HEK293 (cell line): ENCODE measurements around the gene MAML3.

Experiments
- CTCF ChIA-PET: fragments of 350-600 bp; formaldehyde crosslinking; extraction: SDS; loops from one replicate; lab custom pipeline; 2021; ENCODE audit warnings: antibody characterized with exemption; lab: Yijun Ruan, JAX
- POLR2A ChIA-PET: fragments of 300-600 bp; formaldehyde crosslinking; extraction: SDS; loops from one replicate; lab custom pipeline; 2020; ENCODE audit warnings: antibody characterized with exemption, inconsistent platforms; lab: Yijun Ruan, JAX
- H3K27ac ChIP-seq: fragments of 200-500 bp; sonication (Bioruptor generic); 2 replicates; pipeline ENCODE4 v1.5.1; 2014; ENCODE audit warnings: low read depth, low read length, control low read depth, inconsistent platforms; ENCODE audit errors: extremely low read depth
- H3K36me3 ChIP-seq, 2 experiments: fragments of 200-500 bp in 1 of 2; sonication (Bioruptor generic) in 1 of 2; 1 replicate in 1 of 2; 2 replicates in 1 of 2; pipeline ENCODE4 v1.5.1; 2014 to 2017; ENCODE audit warnings: inconsistent platforms in 2 of 2, low read length in 2 of 2; ENCODE audit not compliant: control insufficient read depth in 2 of 2, insufficient read depth in 1 of 2
- H3K4me1 ChIP-seq: fragments of 200-500 bp; sonication (Bioruptor generic); 2 replicates; pipeline ENCODE4 v1.5.1; 2014; ENCODE audit warnings: mild to moderate bottlenecking, low read length, inconsistent platforms; ENCODE audit not compliant: control insufficient read depth, insufficient read depth
- H3K4me3 ChIP-seq: 2 replicates; pipeline ENCODE4 v1.5.1; 2011; ENCODE audit warnings: low read depth, mild to moderate bottlenecking, control low read depth, low read length, moderate library complexity
- H3K9me3 ChIP-seq: fragments of 200-500 bp; sonication (Bioruptor generic); 2 replicates; pipeline ENCODE4 v1.5.1; 2014; ENCODE audit warnings: low read depth, low read length, inconsistent platforms; ENCODE audit not compliant: control insufficient read depth, insufficient read depth
- BCL11A ChIP-seq: fragments of 450-650 bp; formaldehyde crosslinking; IDR thresholded peaks from 2 replicates; pipeline ENCODE4 v1.5.1; 2016; ENCODE audit warnings: low read depth, missing biosample characterization, missing genetic modification characterization
- GLI2 ChIP-seq: fragments of 450-650 bp; formaldehyde crosslinking; IDR thresholded peaks from 2 replicates; pipeline ENCODE4; 2017; ENCODE audit warnings: missing biosample characterization, missing genetic modification characterization, low read depth, borderline replicate concordance
- KLF1 ChIP-seq: fragments of 450-650 bp; formaldehyde crosslinking; IDR thresholded peaks from 2 replicates; pipeline ENCODE4 v1.5.1; 2016; ENCODE audit warnings: missing biosample characterization, missing genetic modification characterization
- OVOL3 ChIP-seq: fragments of 450-650 bp; formaldehyde crosslinking; IDR thresholded peaks from 2 replicates; pipeline ENCODE4 v1.5.1; 2016; ENCODE audit warnings: missing biosample characterization, missing genetic modification characterization
- SP3 ChIP-seq: fragments of 450-650 bp; formaldehyde crosslinking; IDR thresholded peaks from 2 replicates; pipeline ENCODE4 v1.5.1; 2016; ENCODE audit warnings: missing biosample characterization, missing genetic modification characterization
- SP7 ChIP-seq: fragments of 450-650 bp; formaldehyde crosslinking; IDR thresholded peaks from 2 replicates; pipeline ENCODE4 v1.5.1; 2016; ENCODE audit warnings: missing biosample characterization, missing genetic modification characterization
- ZFP37 ChIP-seq: fragments of 450-650 bp; formaldehyde crosslinking; IDR thresholded peaks from 2 replicates; pipeline ENCODE4 v1.5.1; 2016; ENCODE audit warnings: missing biosample characterization, missing genetic modification characterization
- ZNF2 ChIP-seq: fragments of 450-650 bp; formaldehyde crosslinking; IDR thresholded peaks from 2 replicates; pipeline ENCODE4 v1.5.1; 2016; ENCODE audit warnings: missing biosample characterization, missing genetic modification characterization
- ZNF48 ChIP-seq: fragments of 450-650 bp; formaldehyde crosslinking; IDR thresholded peaks from 2 replicates; pipeline ENCODE4 v1.5.1; 2016; ENCODE audit warnings: missing biosample characterization, missing genetic modification characterization
- ZNF555 ChIP-seq: fragments of 450-650 bp; formaldehyde crosslinking; conservative IDR thresholded peaks from 2 replicates; pipeline ENCODE4 v1.5.1; 2017; ENCODE audit warnings: missing biosample characterization, mild to moderate bottlenecking, missing genetic modification characterization, inconsistent platforms
- ZNF600 ChIP-seq: fragments of 450-650 bp; formaldehyde crosslinking; IDR thresholded peaks from 2 replicates; pipeline ENCODE4 v1.5.1; 2016; ENCODE audit warnings: missing biosample characterization, missing genetic modification characterization
- TF ChIP-seq, protein P1 (sequence below): fragments of 450-650 bp; formaldehyde crosslinking; IDR thresholded peaks from 2 replicates; pipeline ENCODE4 v1.5.1; 2016; ENCODE audit warnings: missing biosample characterization, missing genetic modification characterization
- TF ChIP-seq, protein P2 (sequence below): fragments of 450-650 bp; formaldehyde crosslinking; IDR thresholded peaks from 2 replicates; pipeline ENCODE4 v1.5.1; 2016; ENCODE audit warnings: missing biosample characterization, missing genetic modification characterization, low read depth
- TF ChIP-seq, protein P3 (sequence below): fragments of 450-650 bp; formaldehyde crosslinking; IDR thresholded peaks from 2 replicates; pipeline ENCODE4 v1.5.1; 2017; ENCODE audit warnings: missing biosample characterization, missing genetic modification characterization
- TF ChIP-seq, protein P4 (sequence below): fragments of 450-650 bp; formaldehyde crosslinking; IDR thresholded peaks from 2 replicates; pipeline ENCODE4 v1.5.1; 2016; ENCODE audit warnings: missing biosample characterization, missing genetic modification characterization
- TF ChIP-seq, protein P5 (sequence below): fragments of 450-650 bp; formaldehyde crosslinking; IDR thresholded peaks from 2 replicates; pipeline ENCODE4 v1.5.1; 2016; ENCODE audit warnings: missing biosample characterization, missing genetic modification characterization, low read depth
- TF ChIP-seq, protein P6 (sequence below): fragments of 450-650 bp; formaldehyde crosslinking; IDR thresholded peaks from 2 replicates; pipeline ENCODE4 v1.5.1; 2016; ENCODE audit warnings: missing biosample characterization, missing genetic modification characterization

Gene MAML3

DNA sequence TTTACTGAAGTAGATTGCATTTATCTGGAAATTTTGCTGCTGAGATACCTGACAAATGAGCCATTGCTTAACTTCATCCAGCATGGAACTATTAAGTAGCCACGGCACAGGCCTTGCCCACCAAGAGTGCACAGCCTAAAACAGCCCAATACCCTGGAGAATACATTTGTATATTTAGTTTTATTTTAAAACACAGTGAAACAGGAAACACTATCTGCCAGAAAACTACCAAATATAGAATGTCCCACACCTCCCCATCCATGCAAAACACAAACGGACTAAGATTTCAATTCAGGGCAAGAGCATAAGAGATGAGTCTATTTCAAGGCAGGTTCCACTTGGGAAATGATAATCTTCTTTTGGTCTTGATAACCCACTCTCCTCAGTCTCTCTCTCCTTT is 57.1 kb downstream of the MAML3 start:
- CTCF ChIA-PET = interaction anchor here (1.0 kb wide), 1 partner anchor 45 kb away, joined by 3 read pairs; no protein-coding TSS in a partner anchor
- no peaks in the 10 kb centered on the region for H3K9me3 ChIP-seq
- no peaks in the 10 kb centered on the region for H3K36me3 ChIP-seq
- no peak overlapping the region for H3K27ac ChIP-seq
- no peak overlapping the region for H3K4me3 ChIP-seq
- POLR2A ChIA-PET = no interaction called here
- H3K4me1 ChIP-seq = peaks cover 7% of the 10 kb centered on the region
- TF ChIP-seq, protein P1, sequence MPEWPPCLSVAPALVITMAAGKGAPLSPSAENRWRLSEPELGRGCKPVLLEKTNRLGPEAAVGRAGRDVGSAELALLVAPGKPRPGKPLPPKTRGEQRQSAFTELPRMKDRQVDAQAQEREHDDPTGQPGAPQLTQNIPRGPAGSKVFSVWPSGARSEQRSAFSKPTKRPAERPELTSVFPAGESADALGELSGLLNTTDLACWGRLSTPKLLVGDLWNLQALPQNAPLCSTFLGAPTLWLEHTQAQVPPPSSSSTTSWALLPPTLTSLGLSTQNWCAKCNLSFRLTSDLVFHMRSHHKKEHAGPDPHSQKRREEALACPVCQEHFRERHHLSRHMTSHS (tag by site-specific recombination) = no peak
- TF ChIP-seq, protein P2, sequence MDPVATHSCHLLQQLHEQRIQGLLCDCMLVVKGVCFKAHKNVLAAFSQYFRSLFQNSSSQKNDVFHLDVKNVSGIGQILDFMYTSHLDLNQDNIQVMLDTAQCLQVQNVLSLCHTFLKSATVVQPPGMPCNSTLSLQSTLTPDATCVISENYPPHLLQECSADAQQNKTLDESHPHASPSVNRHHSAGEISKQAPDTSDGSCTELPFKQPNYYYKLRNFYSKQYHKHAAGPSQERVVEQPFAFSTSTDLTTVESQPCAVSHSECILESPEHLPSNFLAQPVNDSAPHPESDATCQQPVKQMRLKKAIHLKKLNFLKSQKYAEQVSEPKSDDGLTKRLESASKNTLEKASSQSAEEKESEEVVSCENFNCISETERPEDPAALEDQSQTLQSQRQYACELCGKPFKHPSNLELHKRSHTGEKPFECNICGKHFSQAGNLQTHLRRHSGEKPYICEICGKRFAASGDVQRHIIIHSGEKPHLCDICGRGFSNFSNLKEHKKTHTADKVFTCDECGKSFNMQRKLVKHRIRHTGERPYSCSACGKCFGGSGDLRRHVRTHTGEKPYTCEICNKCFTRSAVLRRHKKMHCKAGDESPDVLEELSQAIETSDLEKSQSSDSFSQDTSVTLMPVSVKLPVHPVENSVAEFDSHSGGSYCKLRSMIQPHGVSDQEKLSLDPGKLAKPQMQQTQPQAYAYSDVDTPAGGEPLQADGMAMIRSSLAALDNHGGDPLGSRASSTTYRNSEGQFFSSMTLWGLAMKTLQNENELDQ (tag by site-specific recombination) = no peak
- no peak for TF ChIP-seq KLF1 (tag by site-specific recombination)
- TF ChIP-seq, protein P3, sequence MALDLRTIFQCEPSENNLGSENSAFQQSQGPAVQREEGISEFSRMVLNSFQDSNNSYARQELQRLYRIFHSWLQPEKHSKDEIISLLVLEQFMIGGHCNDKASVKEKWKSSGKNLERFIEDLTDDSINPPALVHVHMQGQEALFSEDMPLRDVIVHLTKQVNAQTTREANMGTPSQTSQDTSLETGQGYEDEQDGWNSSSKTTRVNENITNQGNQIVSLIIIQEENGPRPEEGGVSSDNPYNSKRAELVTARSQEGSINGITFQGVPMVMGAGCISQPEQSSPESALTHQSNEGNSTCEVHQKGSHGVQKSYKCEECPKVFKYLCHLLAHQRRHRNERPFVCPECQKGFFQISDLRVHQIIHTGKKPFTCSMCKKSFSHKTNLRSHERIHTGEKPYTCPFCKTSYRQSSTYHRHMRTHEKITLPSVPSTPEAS (tag by site-specific recombination) = no peak

DNA sequence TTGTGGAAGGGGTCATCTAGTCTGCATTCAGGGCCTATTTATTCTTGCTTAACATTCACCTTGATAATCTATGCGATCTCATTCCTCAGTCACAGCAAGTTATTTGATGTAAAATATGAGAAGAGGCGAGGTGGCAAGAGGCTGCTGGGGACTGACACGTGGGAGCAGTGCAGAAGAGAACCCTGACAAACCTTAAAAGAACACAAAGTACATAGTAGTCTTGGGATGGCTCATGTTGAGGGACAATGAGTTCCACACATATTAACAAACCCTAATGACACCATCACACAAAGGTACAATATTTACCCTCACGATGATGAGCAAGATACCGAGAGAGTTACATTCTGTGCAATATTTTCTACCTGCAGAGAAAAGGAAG is 57.5 kb downstream of the MAML3 start:
- Histone ChIP-seq H3K4me1 (peaks cover 7% of the 10 kb centered on the region), H3K36me3 (no peaks in the 10 kb centered on the region), H3K27ac (no peak overlapping the region), H3K9me3 (no peaks in the 10 kb centered on the region), H3K4me3 (no peak overlapping the region)
- TF ChIP-seq, protein P4, sequence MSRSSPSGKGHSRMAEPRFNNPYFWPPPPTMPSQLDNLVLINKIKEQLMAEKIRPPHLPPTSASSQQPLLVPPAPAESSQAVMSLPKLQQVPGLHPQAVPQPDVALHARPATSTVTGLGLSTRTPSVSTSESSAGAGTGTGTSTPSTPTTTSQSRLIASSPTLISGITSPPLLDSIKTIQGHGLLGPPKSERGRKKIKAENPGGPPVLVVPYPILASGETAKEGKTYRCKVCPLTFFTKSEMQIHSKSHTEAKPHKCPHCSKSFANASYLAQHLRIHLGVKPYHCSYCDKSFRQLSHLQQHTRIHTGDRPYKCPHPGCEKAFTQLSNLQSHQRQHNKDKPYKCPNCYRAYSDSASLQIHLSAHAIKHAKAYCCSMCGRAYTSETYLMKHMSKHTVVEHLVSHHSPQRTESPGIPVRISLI (tag by site-specific recombination) = no peak
- TF ChIP-seq ZNF48 (tag by site-specific recombination) (no peak), SP7 (tag by site-specific recombination) (no peak), ZNF600 (tag by site-specific recombination) (no peak), BCL11A (no peak), GLI2 (tag by site-specific recombination) (no peak), ZFP37 (0 out of 2 replicates have a peak, but pooled peaks have one; percentile 0), OVOL3 (tag by site-specific recombination) (no peak), SP3 (tag by site-specific recombination) (0 out of 2 replicates have a peak, but pooled peaks have one; percentile 0), ZNF555 (tag by site-specific recombination) (no peak), ZNF2 (tag by site-specific recombination) (no peak)
- TF ChIP-seq, protein P5, sequence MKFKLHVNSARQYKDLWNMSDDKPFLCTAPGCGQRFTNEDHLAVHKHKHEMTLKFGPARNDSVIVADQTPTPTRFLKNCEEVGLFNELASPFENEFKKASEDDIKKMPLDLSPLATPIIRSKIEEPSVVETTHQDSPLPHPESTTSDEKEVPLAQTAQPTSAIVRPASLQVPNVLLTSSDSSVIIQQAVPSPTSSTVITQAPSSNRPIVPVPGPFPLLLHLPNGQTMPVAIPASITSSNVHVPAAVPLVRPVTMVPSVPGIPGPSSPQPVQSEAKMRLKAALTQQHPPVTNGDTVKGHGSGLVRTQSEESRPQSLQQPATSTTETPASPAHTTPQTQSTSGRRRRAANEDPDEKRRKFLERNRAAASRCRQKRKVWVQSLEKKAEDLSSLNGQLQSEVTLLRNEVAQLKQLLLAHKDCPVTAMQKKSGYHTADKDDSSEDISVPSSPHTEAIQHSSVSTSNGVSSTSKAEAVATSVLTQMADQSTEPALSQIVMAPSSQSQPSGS (tag by site-specific recombination) = no peak
- TF ChIP-seq, protein P6, sequence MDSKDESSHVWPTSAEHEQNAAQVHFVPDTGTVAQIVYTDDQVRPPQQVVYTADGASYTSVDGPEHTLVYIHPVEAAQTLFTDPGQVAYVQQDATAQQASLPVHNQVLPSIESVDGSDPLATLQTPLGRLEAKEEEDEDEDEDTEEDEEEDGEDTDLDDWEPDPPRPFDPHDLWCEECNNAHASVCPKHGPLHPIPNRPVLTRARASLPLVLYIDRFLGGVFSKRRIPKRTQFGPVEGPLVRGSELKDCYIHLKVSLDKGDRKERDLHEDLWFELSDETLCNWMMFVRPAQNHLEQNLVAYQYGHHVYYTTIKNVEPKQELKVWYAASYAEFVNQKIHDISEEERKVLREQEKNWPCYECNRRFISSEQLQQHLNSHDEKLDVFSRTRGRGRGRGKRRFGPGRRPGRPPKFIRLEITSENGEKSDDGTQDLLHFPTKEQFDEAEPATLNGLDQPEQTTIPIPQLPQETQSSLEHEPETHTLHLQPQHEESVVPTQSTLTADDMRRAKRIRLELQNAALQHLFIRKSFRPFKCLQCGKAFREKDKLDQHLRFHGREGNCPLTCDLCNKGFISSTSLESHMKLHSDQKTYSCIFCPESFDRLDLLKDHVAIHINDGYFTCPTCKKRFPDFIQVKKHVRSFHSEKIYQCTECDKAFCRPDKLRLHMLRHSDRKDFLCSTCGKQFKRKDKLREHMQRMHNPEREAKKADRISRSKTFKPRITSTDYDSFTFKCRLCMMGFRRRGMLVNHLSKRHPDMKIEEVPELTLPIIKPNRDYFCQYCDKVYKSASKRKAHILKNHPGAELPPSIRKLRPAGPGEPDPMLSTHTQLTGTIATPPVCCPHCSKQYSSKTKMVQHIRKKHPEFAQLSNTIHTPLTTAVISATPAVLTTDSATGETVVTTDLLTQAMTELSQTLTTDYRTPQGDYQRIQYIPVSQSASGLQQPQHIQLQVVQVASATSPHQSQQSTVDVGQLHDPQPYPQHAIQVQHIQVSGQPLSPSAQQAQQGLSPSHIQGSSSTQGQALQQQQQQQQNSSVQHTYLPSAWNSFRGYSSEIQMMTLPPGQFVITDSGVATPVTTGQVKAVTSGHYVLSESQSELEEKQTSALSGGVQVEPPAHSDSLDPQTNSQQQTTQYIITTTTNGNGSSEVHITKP (tag by site-specific recombination) = no peak
- CTCF ChIA-PET = no interaction called here
- POLR2A ChIA-PET = interaction anchor here (0.7 to 1.4 kb wide), 2 partner anchors 13 to 54 kb away, joined by 3 read pairs; no protein-coding TSS in a partner anchor
